HG03460 (cell line): ENCODE measurements around the gene AMH.
"Not testable (repeated sequence)": the region's sequence is repeated elsewhere in the genome, so short reads cannot be mapped to it uniquely, and the experiment has no call there.

Source experiments
- ATAC-seq: cut with Tn5 transposase; IDR thresholded peaks from one replicate; pipeline ENCODE4 v1.9.1; 2021; ENCODE audit not compliant: unreplicated experiment

The AMH gene

GRCh38 chr19:2249010-2249866, at the start of gene AMH:
Gene AMH (plus strand): TSS chr19:2249323. CDS start chr19:2249333, 10 bp downstream.
- no peak for ATAC-seq

DNA sequence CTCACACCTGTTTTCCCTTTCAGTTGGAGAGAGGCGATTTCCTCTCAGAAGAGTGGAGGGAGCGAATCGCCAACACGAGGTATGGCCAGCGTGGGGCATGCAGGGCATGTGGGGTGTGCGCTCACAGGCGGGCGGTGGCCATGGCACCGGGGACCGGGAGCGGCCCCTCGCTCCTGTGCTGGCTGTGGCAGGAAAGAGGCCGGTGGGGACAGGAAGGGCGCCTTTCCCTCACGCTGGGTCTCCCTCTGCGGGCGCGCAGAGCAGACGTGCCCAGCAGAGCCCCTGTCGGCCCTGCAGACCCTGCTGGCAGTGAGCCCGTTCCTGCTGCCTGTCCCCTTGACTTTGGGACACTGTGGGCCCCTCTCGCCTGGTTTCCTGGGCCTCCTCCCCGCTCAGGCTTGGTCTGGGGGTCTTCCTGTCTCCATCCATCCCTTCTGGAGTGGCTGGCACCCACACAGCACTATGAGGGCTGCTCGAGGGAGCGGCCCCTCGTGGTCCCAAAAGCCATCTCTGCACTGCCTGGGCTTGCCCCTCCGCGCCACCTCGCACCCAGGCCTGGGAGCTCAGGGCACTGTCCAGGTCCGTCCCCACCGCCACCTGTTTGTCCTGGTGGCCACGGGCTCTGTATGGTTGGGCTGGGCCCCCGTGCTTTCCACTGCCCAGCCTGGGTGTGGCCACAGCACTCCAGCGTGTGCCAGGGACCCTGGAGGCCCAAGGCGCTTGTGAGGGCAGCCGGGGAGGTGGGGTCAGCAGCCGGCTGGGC, 49.1 kb upstream of the AMH start:
- ATAC-seq = no peak

- ATAC-seq = not testable (repeated sequence)
Measured at GRCh38 chr19:2200624-2201294, 48.4 kb upstream of the AMH start.

DNA sequence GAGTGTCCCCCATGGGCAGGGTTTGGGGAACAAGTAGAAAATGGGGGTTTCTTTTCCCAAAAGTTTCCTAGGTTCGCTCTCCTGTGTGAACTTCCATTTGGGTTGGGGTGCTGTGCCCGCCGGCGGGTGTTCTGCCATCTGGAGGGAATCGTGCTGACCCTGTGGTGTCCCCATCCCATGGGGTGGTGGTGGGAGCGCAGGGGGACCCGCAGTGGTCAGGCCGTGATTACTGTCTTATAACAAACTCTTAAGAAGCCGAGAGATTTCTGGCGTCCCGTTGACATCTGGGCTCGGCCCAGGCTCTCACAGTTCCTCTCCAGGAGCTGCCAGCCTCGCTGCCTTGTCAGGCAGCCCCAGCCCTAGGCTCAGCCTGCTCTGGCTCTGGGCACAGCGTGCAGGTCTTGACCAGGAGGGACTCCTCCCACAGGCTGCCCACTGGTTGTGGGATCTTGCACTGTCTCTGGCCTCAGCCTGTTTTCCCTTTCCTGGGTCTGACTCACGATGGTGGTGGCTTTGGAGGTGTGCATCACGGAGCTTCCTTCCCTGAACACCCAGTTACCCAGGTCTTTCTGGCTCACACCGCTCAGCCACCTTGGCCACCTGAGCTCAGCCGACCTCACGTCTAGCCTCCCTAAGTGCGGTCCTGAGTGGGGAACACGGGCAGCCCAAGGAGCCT, 47.5 kb upstream of the AMH start:
- no peak for ATAC-seq

DNA sequence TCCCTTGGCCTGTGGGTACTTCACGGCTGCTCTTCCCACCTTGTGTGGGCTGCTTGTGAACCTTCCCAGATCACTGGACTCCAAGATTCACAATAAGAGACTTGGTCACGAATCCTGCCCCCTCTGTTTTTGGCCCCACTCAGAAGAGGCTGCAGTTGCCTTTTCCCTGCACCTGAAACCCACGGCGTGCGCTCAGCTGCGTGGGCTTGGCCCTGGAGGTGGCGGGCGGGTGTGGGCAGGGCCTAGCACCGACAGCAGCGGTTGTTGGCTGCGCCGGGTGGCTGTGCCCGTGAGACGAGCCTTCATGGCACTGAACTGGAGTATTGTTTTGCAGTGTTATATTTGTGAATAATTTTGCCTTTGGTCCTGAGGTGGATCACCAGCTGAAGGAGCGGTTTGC, 46.8 kb upstream of the AMH start:
- no peak for ATAC-seq

DNA sequence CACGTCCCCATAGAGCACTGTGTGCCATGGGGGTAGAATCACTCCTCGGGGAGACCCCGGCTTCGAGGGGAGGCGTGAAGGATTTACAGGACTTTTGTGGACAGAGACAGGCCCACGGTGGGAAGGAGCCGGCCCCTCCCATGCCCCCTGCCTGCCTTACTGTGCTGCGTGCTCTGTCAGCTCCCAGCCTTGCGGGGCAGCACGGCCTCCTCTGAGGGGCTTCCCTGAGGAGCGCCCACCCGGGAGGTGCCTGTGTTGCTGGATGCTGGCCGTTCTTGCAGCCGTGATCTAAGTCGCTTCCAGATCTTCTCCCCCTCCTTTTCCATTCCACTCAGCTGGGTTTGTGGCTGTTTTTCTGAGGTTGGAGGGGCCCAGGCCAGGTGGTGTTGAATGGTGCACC, 42.1 kb upstream of the AMH start:
- no peak for ATAC-seq

GRCh38 chr19:2207991-2208860, 40.9 kb upstream of the AMH start:
- ATAC-seq = no peak

DNA sequence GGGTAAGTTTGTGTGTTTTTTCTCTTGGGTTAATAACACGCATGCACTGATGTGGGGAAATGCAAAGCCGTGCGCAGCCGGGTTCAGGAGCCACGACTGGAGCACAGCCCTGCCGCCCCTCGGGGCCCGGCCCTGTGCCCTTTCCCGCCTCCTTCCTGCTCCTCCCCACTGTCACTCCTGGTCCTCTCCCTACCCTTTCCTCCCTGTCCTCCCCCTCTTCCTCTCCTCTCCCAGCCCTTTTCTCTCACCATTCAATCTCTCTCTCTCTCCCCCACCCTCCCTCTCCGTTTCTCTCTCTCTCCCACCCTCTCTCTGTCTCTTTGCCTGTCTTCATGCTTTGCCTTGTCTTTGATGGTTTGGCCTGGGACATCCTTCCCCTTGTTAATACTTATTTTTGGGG, 40.1 kb upstream of the AMH start:
- no peak for ATAC-seq

DNA sequence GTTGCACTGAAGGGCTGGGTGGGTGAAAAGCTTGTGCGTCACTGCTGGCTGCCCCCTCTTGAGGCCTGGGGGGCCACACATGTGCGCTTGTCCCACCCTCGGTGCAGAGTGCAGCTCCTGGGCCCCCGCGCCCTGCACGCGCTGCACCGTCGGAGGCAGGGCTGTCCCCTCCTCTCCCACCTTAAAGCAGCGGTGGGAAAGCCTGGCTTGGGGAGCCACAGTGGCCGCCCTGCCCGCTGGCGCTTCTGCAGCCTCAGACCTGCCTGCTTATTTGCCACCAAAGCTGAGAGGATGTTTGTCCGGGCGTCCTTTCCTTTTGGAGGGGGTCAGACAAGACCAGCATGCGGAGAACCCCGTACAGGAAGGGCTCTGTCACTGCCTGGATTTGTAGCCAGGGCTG, 39.7 kb upstream of the AMH start:
- no peak for ATAC-seq

GRCh38 chr19:2210206-2210605, 38.9 kb upstream of the AMH start:
- no peak for ATAC-seq

- no peak for ATAC-seq
Measured at GRCh38 chr19:2210987-2211740, 38.0 kb upstream of the AMH start.

GRCh38 chr19:2212861-2213711, 36.0 kb upstream of the AMH start:
- no peak for ATAC-seq

DNA sequence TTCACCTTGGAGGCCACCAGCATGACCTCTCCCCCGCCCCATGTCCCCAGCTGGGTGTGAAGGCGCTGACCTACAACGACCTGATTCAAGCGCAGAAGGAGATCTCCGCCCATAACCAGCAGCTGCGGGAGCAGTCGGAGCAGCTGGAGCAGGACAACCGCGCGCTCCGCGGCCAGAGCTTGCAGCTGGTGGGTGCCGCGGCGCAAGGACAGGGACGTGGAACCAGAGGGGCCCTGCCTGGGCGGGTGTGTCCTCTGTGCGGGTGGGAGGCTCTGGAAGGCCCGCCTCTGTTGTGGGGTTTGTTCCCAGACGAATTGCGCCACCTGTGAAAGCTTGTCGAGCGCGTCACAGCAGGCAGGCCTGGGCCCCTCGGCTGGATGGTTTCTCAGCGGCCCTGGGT, 35.3 kb upstream of the AMH start:
- no peak for ATAC-seq

DNA sequence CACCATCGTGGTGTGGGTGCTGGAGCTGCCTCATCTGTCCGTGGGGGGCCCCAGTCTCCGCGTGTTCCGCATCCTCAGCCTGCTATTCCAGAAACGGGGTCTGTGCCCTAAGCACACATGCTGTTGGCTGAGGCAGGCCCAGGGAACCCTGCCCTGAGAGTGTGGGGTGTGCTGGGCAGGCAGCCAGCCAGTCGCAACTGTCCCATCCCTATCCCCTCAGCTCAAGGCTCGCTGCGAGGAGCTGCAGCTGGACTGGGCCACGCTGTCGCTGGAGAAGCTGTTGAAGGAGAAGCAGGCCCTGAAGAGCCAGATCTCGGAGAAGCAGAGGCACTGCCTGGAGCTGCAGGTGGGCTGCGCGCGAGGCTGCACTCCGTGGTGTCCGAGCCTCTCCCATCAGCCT, 34.9 kb upstream of the AMH start:
- ATAC-seq = no peak

- ATAC-seq = no peak
Measured at GRCh38 chr19:2215281-2215751, 33.8 kb upstream of the AMH start.

GRCh38 chr19:2216361-2217225, 32.5 kb upstream of the AMH start:
- ATAC-seq = no peak

GRCh38 chr19:2217591-2217990, 31.5 kb upstream of the AMH start:
- no peak for ATAC-seq

- no peak for ATAC-seq
Measured at GRCh38 chr19:2219726-2220125, 29.4 kb upstream of the AMH start.
